GM19193 (cell line): ENCODE measurements around the gene GDF15.

Source experiments
- POLR2A ChIP-seq: IDR thresholded peaks from 4 replicates; pipeline ENCODE4 v1.6.1; 2011; ENCODE audit not compliant: insufficient read depth, insufficient read length; ENCODE audit errors: extremely low read depth

The GDF15 gene

GRCh38 chr19:18436671-18437490 is 50.9 kb downstream of the GDF15 start:
- TF ChIP-seq POLR2A, result no peak

- no peak for TF ChIP-seq POLR2A
Measured at GRCh38 chr19:18437491-18438330, 51.8 kb downstream of the GDF15 start, which contains the start of gene ISYNA1. Gene ISYNA1 (minus strand): TSS chr19:18438133. CDS start chr19:18437979, 154 bp downstream.

DNA sequence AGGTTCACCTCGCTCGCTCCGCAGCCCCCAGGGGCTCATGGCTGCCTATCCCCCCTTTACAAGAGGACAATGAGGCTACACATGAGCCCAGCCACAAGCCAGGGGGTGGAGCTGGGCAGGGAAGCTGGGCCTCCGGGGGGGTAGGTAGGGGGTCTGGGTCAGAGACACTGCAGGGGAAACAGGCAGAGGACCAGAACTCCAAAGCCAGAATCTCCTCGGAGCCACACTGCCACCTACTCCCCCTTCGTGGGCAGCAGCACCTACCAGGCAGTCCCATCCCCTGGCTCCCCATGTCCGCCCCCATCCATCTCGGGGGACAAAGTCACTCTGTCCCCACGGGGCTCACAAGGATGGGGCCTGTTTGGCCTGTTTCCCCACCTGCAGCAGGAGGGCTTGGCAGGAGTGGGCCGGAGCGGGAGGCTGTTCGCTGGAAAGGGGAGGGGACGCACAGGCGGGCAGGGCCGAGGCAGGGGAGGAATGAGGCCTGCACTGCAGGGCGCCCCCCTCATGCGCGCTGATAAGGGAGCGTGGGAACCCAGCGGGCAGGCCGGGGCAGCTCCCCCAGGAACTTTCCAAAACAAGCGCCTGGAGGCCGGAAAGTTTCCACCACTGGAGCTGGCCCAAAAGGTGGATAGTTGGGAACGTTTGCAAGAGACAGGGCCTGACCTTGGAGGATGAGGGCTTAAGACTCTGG is 52.5 kb downstream of the GDF15 start:
- no peak for TF ChIP-seq POLR2A
